ENCODE data around the gene FAM50A.
"Not testable (repeated sequence)": the region's sequence is repeated elsewhere in the genome, so short reads cannot be mapped to it uniquely, and the experiment has no call there.

Gene FAM50A

DNA sequence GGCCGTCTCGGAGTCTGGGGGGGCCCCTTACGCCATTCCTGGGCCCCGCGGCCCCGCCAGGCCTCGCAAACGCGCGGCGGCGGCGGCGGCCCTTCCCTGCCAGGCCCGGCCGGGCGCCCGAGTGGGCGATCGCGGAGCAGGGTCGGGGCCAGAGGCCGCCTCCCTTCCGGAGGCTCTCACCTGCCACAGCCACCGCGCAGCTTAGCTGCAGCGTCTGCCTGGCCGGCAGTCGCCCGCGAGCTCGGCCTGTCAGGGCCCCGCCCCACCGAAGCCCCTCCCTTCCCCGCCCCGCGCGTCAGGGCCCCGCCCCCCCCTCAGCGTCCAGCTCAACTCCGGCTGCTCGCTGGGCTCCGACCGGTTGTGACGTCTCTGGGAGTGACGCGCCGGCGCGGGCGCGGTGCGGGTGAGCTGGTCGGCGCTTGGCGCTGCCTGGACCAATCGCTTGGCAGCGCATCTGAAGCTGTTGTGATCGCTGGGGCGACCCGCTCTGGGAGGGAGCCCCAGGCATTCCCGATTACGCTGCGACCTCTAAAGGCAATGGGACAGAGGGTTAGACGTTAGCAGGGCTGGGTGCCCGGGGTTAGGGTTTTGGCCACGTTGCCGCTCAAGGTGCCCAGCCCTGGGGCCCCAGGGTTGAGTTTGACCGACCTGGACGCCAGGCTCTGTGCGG is 46.6 kb downstream of the FAM50A start, which contains the start of gene SLC10A3:
Gene SLC10A3, minus strand, starts transcription at position 216 of the 670 bp plus-strand sequence. CDS start 1,689 bp downstream, outside the sequence.
- H3K27ac ChIP-seq, result peak within 1 kb of the TSS; percentile 78 to 98 (median 91)

DNA sequence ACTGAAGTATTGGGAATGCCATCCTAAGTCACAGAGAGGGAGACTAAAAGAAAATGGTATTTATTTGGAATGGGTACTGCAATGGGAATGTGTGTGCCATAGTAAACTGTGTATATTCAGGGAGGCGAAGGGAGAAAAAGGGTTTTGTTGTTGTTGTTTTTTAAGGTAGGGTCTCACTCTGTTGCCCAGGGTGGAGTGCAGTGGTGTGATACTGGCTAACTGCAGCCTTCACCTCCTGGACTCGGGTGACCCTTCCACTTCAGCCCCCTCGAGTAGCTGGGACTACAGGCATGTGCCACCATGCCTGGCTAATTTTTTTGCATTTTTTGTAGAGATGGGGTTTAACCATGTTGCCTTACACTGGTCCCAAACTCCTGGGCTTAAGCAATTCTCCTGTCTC is 50.8 kb downstream of the FAM50A start:
- Histone ChIP-seq H3K4me3 (no peak overlapping the region), H3K27ac (no peak overlapping the region)

More for the DNA sequence above, 46.6 kb downstream of the FAM50A start, which contains the start of gene SLC10A3:
- peak within 1 kb of the TSS; percentile 48 to 74 (median 59) for H3K4me3 ChIP-seq

DNA sequence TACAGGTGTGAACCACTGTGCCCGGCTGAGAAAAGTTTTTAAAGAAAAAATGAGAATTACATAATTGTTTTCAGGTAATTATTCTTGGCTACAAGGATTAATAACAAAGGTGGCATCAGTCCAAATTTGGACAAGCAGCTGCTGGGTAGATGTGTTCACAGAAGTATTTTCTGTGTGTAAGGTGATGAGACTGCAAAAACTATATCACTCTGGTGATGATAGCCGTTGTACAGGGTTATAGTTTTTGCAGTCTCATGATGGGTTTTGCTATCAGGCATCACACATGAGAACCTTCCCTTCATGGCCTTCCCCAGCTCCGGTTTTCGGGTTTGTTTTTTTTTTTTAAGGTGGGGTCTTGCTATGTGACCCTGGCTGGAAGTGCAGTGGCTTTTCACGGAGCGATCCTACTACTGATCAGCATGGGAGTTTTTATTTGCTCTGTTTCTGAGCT is 51.6 kb downstream of the FAM50A start:
- no peak overlapping the region for H3K27ac ChIP-seq
- H3K4me3 ChIP-seq, result no peak overlapping the region

DNA sequence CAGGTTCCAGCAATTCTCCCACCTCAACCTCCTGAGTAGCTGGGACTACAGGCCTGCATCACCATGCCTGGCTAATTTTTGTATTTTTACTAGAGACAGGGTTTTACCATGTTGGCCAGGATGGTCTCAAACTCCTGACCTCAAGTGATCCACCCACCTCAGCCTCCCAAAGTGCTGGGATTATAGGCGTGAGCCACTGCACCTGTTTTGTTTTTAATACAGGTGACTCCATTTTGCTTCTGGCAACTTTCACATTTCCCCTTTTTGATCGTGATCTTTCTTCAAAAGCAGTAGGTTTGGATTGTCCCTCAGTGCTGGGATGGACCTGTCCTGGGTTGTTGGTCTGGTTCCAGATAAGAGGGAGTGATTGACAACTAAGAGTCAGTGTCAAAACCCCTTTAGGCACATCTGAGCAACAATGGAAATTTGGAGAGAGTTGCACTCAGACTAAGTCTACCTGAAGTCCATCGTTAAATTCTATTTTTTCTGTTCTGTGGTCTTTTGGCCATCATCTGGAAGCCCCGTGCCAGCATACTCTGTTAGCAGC is 52.7 kb downstream of the FAM50A start:
- not testable (repeated sequence) for H3K27ac ChIP-seq, H3K4me3 ChIP-seq

Measured in skin epidermis (tissue), 12 donors.